Endodermal cell (in vitro differentiated cells): ENCODE results near the gene SRPX. TPM values are rescaled to one million over a fixed set of nuclear protein-coding genes. Genes with fewer than 3 reads are reported as not detected.

Experiments
- DNase-seq: peaks from one replicate; pipeline ENCODE4 v3.0.0-alpha.2; 2017
- H3K27ac ChIP-seq: 2 replicates; pipeline ENCODE4 v1.5.1; 2013; ENCODE audit warnings: mild to moderate bottlenecking, low read depth, low read length, moderate library complexity
- H3K27me3 ChIP-seq: 2 replicates; pipeline ENCODE4 v1.6.1; 2013; ENCODE audit warnings: mild to moderate bottlenecking, low read length, moderate library complexity; ENCODE audit not compliant: insufficient read depth, control insufficient read depth, poor library complexity, severe bottlenecking
- H3K36me3 ChIP-seq: 2 replicates; pipeline ENCODE4 v1.7.0; 2013; ENCODE audit warnings: mild to moderate bottlenecking, low read length, moderate library complexity; ENCODE audit not compliant: control insufficient read depth, insufficient read depth
- H3K4me1 ChIP-seq: one replicate; pipeline ENCODE4 v1.7.0; 2013; ENCODE audit warnings: low read length; ENCODE audit not compliant: control insufficient read depth, insufficient read depth
- H3K4me3 ChIP-seq: 2 replicates; pipeline ENCODE4 v1.5.1; 2013; ENCODE audit warnings: mild to moderate bottlenecking, low read length, moderate library complexity
- H3K9ac ChIP-seq: 2 replicates; pipeline ENCODE4 v1.6.1; 2013; ENCODE audit warnings: mild to moderate bottlenecking, low read length, moderate library complexity; ENCODE audit not compliant: poor library complexity, severe bottlenecking; ENCODE audit errors: extremely low read depth
- H3K9me3 ChIP-seq: 2 replicates; pipeline ENCODE4 v1.6.1; 2013; ENCODE audit warnings: mild to moderate bottlenecking, low read length, moderate library complexity; ENCODE audit not compliant: control insufficient read depth
- H3K27ac Mint-ChIP-seq: 2 replicates; pipeline ENCODE4 v1.8.0; 2020; ENCODE audit warnings: mixed read lengths
- H3K27me3 Mint-ChIP-seq: 2 replicates; pipeline ENCODE4 v1.8.0; 2021; ENCODE audit warnings: mild to moderate bottlenecking, mixed read lengths; ENCODE audit not compliant: insufficient read depth
- H3K36me3 Mint-ChIP-seq: 2 replicates; pipeline ENCODE4 v1.8.0; 2020; ENCODE audit warnings: low read depth, mixed read lengths
- H3K4me1 Mint-ChIP-seq: 2 replicates; pipeline ENCODE4 v1.8.0; 2020; ENCODE audit warnings: mixed read lengths
- H3K4me3 Mint-ChIP-seq: 2 replicates; pipeline ENCODE4 v1.8.0; 2020; ENCODE audit warnings: mild to moderate bottlenecking, moderate library complexity, mixed read lengths
- H3K9me3 Mint-ChIP-seq: 2 replicates; pipeline ENCODE4 v1.8.0; 2020; ENCODE audit warnings: mild to moderate bottlenecking, mixed read lengths
- CTCF ChIP-seq: fragments of 200-600 bp; sonication (generic); conservative IDR thresholded peaks from 2 replicates; pipeline ENCODE4 v1.5.0; 2021; ENCODE audit warnings: antibody characterized with exemption, mild to moderate bottlenecking
- total RNA-seq, 2 donors: library from RNA; stranded (reverse); fragmentation: NEBNext Ultra II Directional in 1 of 2; extraction: Animal tissue kit (Norgen Biotek cat#: 25700) in 1 of 2; gene quantifications; 2 replicates in 1 of 2; 3 replicates in 1 of 2; pipeline ENCODE4 v1.2.1, GENCODE V29; 2021

The SRPX gene
- total RNA-seq, 2 donors from 2014 or later, result 1.8 to 3.4 TPM

- peaks cover 15% of the 10 kb centered on the region for H3K9me3 ChIP-seq
- H3K9me3 Mint-ChIP-seq, result peaks cover 41% of the 10 kb centered on the region
- no peaks in the 10 kb centered on the region for H3K4me1 ChIP-seq
- H3K9ac ChIP-seq, result no peak overlapping the region
- no peaks in the 10 kb centered on the region for H3K4me1 Mint-ChIP-seq
- no peaks in the 10 kb centered on the region for H3K36me3 Mint-ChIP-seq
- no peaks in the 10 kb centered on the region for H3K36me3 ChIP-seq
- H3K4me3 Mint-ChIP-seq, result no peak overlapping the region
- H3K27ac ChIP-seq, result no peak overlapping the region
- H3K27me3 Mint-ChIP-seq, result no peaks in the 10 kb centered on the region
- TF ChIP-seq CTCF, result no peak
- H3K27me3 ChIP-seq, result no peaks in the 10 kb centered on the region
- DNase-seq, result no peak
- no peak overlapping the region for H3K4me3 ChIP-seq
- no peak overlapping the region for H3K27ac Mint-ChIP-seq
Measured at GRCh38 chrX:38099688-38100087, 121.0 kb downstream of the SRPX start.

Other genes starting within 250 kb of the SRPX start
- gene SYTL5, start 214.3 kb downstream of the SRPX start, total RNA-seq, result 1 to 10 TPM; 8.1 to 8.6 TPM
- 10 to 100 TPM; 12.3 to 20.5 TPM for gene RPGR, start 106.6 kb upstream of the SRPX start, total RNA-seq
- not detected for gene OTC, start 131.7 kb upstream of the SRPX start, total RNA-seq